GM19397 (cell line): ENCODE measurements around the gene CIZ1.
"Not testable (repeated sequence)": the region's sequence is repeated elsewhere in the genome, so short reads cannot be mapped to it uniquely, and the experiment has no call there.

Experiments
- ATAC-seq: cut with Tn5 transposase; IDR thresholded peaks from one replicate; pipeline ENCODE4 v1.9.1; 2021; ENCODE audit warnings: mild to moderate bottlenecking, moderate library complexity; ENCODE audit not compliant: unreplicated experiment

The CIZ1 gene, protein sequence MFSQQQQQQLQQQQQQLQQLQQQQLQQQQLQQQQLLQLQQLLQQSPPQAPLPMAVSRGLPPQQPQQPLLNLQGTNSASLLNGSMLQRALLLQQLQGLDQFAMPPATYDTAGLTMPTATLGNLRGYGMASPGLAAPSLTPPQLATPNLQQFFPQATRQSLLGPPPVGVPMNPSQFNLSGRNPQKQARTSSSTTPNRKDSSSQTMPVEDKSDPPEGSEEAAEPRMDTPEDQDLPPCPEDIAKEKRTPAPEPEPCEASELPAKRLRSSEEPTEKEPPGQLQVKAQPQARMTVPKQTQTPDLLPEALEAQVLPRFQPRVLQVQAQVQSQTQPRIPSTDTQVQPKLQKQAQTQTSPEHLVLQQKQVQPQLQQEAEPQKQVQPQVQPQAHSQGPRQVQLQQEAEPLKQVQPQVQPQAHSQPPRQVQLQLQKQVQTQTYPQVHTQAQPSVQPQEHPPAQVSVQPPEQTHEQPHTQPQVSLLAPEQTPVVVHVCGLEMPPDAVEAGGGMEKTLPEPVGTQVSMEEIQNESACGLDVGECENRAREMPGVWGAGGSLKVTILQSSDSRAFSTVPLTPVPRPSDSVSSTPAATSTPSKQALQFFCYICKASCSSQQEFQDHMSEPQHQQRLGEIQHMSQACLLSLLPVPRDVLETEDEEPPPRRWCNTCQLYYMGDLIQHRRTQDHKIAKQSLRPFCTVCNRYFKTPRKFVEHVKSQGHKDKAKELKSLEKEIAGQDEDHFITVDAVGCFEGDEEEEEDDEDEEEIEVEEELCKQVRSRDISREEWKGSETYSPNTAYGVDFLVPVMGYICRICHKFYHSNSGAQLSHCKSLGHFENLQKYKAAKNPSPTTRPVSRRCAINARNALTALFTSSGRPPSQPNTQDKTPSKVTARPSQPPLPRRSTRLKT

DNA sequence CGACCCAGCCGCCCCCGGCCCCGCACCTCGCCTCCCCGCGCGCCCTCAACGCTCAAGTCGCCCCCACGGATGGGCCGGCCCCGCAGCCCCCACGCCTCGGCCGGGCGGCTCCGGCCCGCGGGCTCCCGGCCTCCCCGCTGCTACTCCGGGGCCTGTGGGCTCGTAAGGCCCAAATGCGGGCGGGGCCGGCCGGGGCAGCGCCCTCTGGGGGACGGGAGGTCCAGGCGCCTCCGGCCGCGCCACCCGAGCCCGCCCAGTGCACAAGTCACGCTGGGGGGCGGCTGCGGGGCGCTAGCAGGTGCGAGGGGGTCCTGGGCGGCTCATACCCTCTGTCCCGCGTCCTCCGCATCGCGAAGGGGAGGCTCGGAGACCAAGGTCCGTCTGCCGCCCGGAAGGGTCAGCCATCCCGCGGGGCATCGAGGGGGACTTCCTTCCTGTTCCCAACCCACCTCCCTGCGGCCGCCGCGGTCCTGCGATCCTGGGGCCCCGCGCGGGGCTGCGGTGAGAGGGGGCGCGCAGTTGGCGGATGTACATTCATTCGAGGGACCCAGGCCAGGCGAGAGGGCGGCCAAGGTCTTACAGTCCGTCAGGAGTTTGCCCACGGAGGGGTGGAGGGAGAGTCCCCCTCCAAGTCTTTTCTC is at the start of gene CIZ1:
TSS of gene CIZ1 (minus strand) at position 167 of the 641 bp plus-strand sequence. CDS start 715 bp downstream, outside the sequence.
- peak; percentile 86 for ATAC-seq

DNA sequence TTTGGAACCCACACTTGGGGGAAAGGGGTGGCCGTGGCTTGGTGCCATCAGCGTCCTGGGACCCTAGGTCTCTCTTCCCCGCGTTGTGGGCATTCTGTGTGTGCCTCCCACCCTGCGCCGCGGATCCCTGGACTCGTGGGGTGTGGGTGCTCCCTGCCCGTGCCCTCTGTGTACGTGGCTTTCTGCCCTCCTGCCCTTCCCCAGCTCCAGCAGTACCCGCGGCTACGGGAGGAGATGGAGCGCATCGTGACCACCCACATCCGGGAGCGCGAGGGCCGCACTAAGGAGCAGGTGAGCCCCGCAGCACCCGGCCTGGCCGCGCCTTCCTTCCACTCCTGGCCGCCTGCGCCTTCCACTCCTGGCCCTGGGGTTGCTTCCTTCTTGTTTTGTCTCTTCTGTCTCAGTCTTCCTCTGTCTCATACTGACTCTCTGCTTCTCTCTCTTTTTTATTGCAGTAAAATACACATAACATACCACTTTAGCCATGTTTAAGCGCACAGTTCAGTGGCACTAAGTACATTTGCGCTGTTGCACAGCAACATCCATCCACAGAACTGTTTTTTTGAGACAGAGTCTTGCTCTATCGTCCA is 42.5 kb upstream of the CIZ1 start:
- ATAC-seq, result no peak

DNA sequence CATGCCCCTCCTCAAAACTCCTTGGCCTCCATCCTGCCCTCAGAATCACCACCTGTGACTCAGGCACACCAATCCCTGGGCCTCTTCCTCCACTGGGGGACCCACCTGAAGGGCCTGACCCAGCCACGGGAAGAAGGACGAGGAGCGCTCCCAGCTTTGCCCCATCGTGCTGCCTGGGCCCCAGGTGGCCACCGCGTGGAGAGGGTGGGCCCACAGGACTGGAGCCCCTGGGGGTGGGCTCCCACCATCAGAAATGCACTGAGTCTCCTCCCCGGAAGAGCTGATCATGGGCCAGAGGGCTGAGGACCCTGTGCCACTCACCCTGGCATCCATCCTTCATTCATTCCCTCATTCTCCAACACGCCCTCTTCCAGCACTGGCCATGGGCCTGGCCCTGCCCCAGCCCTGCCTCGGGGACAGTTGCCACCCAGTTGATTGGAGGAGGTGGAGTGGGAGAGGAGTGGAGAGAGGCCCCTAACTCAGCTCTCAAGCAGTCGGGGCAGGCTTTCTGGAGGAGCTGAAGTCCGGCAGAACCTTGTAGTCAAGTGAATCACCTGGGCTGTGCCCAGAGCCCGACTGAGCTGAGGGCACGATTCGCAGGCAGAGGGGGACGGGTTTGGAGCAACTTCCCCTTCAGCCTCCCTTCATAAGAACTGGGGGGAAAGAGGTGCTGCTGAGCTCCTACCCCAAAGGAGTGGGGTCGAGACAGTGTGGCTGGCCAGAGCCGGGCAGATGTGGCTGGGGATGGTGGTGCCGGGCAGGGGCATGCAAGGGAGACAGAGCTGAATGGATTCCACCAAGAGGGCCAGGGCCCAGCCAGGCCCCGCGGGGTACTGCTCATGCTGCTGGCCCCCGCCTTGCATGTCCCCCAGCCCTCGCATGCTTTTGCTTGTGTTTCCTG is 41.4 kb upstream of the CIZ1 start:
- ATAC-seq, result no peak

DNA sequence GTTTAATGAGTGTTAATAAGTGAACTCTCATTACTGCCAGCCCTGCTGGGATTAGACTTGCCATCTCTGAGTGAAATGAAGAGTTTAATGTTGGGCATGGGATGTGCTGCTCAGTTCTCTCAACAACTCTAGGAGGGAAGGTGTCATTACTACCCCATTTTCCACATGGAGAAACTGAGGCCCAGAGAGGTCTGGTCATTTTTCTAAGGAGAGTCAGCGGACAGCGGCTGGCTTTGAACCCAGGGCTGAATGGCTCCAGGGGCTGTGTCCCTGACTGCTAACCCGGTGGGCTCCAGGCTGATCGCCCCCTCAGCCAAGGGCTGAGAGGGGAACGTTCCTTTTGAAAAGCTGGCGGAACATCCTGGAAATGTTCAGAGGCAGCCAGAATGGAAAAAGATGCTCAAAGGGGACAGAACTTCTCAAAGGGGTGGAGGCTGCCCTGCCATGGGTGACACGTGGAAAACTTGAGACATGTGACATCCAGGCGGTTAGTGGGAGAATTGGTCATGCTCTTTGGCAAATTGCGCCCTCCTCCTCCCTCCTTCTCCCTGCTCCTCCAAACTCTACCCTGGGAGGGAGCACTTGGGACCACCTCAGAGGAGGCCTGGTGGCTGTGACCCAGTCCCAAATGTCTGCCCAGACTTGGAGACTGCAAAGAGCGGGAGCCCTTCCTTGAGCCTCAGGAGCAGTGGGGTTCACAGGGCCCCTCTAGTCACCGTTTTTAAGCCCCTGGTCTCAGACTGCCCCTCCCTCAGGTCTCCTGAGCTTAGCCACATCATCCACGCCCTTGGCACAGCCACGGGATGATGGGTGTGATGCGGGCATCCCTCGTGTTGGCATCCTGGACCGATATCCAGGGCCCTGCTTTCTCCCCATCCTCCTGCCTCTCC is 40.5 kb upstream of the CIZ1 start:
- no peak for ATAC-seq

DNA sequence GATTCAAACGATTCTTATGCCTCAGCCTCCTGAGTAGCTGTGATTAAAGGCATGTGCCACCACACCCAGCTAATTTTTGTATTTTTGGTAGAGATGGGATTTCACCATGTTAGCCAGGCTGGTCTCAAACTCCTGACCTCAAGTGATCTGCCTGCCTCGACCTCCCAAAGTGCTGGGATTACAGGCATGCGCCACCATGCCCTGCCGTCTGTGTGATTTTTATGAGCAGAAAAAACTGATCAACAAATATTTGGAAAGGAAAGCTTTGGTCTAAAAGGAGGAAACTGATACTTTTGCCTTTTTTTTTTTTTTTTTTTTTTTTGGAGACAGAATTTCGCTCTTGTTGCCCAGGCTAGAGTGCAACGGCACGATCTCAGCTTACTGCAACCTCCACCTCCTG is 39.5 kb upstream of the CIZ1 start:
- not testable (repeated sequence) for ATAC-seq

DNA sequence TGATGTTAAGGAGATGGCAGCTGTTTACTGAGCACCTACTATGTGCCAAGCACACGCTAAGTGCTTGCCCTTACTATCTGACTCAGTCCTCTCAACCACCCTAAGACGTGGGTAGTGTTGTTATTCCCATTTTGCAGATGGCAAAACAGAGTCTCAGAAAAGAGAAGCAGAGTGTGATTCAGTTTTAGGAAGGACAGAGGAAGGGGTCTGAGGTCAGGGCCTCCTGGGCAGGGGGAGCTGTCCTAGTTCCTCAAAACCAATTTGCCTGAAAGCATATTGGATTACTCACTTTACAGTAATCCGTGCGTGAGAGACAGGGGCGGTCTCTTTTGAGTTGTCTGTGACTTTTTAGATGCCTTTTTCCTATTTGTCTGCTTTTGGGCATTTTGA is 35.0 kb upstream of the CIZ1 start:
- no peak for ATAC-seq

DNA sequence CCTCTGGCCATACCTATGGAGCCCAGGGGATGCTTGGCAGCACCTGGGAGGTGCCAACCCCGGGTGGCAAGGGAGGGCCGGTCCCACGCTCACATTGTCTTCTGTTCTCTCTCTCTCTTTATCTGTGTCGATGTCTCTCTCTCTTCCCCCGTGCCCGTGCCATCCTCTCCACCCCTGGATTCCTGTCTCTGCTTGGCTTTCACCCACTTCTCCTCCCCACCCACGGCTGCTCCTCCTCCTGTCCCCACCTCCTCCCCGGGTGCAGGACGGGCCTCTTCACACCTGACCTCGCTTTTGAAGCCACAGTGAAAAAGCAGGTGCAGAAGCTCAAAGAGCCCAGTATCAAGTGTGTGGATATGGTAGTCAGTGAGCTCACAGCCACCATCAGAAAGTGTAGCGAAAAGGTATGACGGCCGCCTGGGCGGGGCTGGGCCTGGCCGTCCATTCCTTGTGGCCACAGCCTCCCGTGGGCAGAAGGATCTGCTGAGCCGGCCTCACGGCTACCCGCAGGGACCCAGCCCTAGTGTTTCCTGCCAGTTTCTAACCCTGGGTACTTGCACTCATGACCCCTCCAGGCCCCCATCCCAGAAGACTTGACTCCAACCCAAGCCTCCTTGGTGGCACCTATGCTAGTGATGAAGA is 34.5 kb upstream of the CIZ1 start:
- ATAC-seq, result no peak

DNA sequence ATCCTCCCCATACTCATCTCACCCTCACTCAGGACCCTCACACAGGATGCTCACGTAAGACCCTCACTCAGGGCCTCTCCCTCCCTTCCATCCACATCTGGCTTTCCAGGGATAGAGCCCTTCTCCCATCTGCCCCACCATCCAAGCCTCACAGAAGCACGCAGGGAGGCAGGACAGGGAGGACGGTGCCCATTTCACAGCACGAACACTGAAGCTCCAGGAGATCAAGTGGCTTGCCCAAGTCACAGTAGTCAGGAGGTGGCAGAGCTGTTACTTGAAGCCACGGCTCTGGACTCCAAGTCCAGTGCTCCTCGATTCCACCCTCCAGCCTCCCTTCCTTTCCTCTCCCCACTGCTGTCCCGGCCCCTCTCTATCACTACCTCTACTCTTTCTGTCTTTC is 33.5 kb upstream of the CIZ1 start:
- ATAC-seq, result no peak

DNA sequence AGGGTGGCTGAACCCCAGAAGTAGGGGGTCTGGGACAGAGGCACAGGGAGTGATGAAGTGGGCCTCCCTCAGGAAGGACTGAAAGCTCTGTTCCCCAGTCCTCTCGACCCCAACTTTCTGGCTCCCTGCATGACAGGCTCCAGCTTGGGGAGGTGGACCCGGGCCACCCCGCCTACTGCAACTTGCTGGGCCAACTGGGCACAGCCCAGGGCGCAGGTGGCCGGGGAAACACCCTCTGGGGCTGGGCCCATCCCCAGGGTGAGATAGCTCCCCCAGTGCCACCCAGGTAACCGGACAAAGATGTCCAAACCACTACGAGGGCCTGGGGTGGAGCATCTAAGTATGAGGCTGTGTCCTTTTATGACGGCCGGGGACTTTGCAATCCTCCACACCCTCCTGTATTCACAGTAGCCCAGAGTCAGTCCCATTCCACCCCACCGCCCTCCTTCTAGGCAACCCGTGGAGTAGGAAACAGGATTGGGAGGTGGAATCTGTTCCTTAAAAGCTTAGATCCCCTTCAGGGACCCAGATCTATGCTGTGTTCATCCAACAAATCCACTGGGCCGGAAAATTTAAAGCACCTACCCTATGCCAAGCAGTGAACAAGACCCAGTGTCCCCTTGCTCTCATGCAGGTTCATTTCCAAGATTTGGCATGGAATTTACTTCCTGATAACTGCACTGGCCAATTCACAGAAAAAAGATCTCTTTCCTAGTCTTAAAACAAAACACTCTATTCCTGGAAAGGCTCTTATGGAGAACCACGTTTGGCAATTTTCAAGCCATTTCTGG is 31.7 kb upstream of the CIZ1 start:
- no peak for ATAC-seq

DNA sequence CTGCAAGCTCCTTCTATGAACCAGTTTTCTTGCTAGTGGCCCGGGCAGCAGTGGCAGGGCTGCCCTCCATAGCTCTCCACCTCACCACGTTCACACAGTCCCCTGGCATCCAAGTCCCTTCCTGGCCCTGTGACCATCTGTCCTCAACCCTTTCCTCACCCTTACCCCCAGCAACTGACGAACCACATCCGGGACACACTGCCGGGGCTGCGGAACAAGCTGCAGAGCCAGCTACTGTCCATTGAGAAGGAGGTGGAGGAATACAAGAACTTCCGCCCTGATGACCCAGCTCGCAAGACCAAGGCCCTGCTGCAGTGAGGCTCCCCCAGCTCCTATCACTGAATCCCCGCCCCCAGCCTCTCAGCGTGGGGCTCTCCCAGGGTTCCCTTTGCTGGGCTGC is 30.7 kb upstream of the CIZ1 start:
- ATAC-seq, result no peak

DNA sequence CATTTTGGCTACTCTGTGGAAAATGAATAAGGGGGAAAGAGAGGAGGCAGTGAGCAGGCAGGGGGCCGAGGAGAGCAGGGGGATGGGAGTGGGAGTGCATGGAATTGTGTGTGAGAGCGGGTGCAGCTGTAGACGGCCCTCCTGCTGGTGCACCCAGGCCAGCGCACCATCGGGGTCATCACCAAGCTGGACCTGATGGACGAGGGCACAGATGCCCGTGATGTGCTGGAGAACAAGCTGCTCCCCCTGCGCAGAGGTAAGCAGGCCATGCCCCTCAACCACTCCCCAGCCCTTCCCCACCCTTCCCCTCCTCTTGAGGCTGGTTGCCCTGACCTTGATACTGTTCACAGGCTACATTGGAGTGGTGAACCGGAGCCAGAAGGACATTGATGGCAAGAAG is 28.5 kb upstream of the CIZ1 start:
- no peak for ATAC-seq

DNA sequence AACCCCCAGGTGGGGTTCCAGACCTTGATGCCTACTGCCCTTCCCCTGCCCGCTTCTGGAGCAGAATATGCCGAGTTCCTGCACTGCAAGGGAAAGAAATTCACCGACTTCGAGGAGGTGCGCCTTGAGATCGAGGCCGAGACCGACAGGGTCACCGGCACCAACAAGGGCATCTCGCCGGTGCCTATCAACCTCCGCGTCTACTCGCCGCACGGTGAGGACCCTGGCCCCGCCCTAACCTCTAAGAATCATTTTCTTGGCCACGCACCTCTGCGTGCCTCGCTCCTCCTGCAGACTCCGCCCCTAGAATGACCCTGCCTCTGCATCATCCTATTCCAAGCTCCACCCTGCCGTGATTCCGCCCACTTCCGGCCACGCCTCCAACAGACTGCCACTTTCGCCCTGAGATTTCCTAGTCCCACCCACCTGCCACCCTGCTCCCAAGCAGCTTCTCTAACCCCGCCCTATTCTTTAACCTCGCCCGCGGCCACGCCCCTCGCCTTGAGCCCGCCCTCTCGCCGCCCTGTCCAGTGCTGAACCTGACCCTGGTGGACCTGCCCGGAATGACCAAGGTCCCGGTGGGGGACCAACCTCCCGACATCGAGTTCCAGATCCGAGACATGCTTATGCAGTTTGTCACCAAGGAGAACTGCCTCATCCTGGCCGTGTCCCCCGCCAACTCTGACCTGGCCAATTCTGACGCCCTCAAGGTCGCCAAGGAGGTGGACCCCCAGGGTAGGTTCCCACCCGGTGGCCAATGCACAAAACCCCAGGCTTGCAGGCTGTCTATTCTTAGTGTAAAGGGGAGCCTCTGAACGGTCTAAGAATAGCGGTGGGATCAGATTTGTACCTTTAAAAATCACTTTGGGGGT is 27.4 kb upstream of the CIZ1 start:
- ATAC-seq, result peak; percentile 83

DNA sequence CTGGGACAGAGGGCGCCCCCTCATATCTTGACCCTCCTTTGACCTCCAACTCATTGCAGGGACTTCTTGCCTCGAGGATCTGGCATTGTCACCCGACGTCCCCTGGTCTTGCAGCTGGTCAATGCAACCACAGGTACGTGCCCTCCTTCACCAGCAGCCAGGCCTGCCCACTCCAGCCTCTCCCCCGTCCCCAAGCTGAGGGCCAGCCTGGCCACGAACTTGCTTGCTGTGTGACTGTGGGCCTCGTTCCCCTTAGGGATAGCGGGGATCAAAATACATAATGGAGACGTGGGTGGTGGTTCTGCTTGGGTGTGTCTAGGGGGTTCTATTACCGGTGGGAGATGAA is 26.8 kb upstream of the CIZ1 start:
- ATAC-seq, result no peak

DNA sequence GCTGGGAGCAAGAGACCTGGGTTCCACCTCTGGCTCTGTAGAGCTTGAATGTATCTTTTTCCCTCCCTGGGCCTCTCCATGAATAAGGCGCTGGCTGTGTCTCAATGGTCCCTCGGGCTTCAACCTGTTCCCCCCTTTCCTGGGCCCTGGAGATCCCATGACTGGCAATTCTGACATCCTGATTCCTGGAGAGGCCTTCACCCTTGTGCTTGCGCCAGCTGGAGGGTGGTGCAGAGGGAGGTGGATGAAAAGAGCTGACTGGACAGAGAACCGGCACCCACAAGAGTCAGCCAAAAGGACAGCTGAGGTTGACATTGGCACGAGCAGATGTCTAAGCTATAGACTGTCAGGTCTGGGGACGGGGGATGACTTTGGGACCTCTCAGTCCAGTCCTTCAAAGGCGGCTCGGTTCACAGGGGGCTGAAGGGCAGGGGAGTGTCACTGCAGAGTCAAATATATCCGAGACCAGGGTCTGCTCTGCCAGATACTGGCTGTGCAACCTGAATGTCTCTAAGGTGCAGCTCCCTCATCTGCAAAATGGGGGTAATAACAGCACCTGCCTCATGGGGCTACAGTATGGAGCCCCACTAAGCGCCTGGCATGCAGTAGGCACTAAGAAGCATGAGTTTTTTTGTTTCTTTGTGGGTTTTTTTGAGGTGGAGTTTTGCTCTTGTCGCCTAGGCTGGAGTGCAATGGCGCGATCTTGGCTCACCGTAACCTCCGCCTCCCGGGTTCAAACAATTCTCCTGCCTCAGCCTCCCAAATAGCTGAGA is 25.6 kb upstream of the CIZ1 start:
- no peak for ATAC-seq

DNA sequence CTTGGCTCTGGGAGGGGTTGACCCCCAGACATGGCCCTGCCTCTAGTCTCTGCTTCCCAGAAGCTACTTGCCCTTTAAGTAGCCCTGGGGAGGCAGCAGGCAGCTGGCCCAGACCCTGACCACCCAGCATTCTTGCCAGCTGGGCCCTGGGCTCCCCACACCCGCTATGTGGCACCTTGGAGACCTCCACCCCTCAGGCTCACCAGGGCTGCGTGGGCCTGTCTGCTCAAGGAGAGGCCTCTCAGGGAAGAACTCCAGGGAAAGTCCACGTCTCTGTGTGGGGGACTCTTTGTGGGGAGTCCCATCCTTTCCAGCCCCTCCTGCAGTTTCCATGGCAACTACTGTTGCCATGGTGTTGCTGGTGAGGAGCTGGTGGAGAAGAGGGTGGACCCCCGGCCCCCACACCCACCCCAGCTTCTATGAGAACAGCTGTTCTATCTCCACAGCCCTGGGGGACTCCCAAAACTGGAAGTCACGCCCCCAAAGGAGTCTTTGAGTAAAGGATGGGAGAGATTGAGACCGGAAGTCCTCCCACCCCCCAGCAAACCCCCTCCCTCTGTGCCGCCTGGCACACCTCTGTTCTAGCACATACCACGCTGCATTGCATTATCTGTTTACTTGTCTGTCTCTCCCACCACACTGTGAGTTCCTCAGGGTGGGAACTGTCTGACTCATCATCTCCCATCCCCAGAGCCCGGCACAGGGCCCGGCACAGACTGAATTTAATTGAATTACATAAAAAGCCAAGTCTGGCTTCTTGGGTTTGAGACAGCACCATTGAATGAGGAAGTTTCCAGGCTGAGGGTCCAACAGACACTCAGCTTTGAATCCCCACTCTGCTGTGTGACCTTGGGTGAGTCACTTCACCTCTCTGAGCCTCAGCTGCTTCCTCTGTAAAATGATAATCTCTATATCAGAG is 24.4 kb upstream of the CIZ1 start:
- no peak for ATAC-seq
